Measurements from ENCODE around the gene OR6S1. TPM values are rescaled to one million over a fixed set of nuclear protein-coding genes. Genes with fewer than 3 reads are reported as not detected.

OR6S1 gene
- total RNA-seq, 1 donor from 2014 or later = not detected

GRCh38 chr14:20630340-20631022 is 11.0 kb downstream of the OR6S1 start:
- peaks cover 17% of the 10 kb centered on the region for H3K4me1 Mint-ChIP-seq (ENCODE audit: low read depth)
- H3K27ac Mint-ChIP-seq = peak overlapping the region; percentile 90

DNA sequence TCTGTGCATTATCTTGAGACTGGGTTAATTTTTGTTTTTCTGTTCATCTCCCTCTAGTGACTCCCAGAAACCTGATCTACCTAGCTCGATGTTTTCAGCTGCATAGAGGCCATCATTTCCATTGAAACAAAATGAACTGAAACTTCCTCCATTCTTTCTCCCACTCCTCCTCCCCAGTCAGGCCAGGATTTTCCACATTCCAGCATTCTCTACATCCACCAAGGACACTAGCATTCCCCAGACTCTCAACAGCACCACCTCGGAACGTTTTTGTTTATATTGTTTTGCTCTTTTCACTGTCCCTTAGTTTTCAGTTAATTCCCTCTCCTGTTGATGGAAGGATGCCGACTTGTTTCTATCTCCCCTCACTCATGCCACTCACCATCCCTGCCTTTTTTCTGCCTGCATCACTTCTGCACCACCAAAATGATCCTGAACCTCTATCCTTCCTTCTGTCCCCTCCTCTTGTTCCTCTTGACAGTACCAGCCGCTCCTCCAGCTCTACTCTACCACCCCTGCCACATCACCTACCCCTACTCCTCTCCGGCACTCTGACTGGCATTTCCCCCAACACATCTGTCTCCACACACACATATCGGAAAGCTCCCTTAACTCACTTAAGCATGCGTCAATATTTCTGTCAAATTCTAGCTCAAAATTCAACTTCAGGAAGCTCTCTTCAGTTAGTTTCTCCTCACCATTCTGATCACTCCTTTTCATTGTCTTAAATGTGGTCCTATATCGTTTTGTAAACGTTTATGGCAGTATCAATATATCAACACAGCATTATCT is 13.2 kb downstream of the OR6S1 start:
- no peak overlapping the region for H3K4me3 Mint-ChIP-seq (ENCODE audit: low read depth)
- DNase-seq (ENCODE audit: low spot score, unreplicated experiment) = no peak
- H3K27ac Mint-ChIP-seq = no peak overlapping the region
- H3K9me3 Mint-ChIP-seq (ENCODE audit: low read depth) = no peaks in the 10 kb centered on the region
- no peaks in the 10 kb centered on the region for H3K36me3 Mint-ChIP-seq (ENCODE audit: insufficient read depth)
- peaks cover 22% of the 10 kb centered on the region for H3K4me1 Mint-ChIP-seq (ENCODE audit: low read depth)
- H3K27me3 Mint-ChIP-seq = peaks cover 89% of the 10 kb centered on the region
- TF ChIP-seq, protein P1, sequence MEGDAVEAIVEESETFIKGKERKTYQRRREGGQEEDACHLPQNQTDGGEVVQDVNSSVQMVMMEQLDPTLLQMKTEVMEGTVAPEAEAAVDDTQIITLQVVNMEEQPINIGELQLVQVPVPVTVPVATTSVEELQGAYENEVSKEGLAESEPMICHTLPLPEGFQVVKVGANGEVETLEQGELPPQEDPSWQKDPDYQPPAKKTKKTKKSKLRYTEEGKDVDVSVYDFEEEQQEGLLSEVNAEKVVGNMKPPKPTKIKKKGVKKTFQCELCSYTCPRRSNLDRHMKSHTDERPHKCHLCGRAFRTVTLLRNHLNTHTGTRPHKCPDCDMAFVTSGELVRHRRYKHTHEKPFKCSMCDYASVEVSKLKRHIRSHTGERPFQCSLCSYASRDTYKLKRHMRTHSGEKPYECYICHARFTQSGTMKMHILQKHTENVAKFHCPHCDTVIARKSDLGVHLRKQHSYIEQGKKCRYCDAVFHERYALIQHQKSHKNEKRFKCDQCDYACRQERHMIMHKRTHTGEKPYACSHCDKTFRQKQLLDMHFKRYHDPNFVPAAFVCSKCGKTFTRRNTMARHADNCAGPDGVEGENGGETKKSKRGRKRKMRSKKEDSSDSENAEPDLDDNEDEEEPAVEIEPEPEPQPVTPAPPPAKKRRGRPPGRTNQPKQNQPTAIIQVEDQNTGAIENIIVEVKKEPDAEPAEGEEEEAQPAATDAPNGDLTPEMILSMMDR (IDR thresholded peaks at IDR 0.05; ENCODE audit: unreplicated experiment) = no peak

More at GRCh38 chr14:20630340-20631022, 11.0 kb downstream of the OR6S1 start:
- DNase-seq (ENCODE audit: low spot score, unreplicated experiment) = no peak
- H3K36me3 Mint-ChIP-seq (ENCODE audit: insufficient read depth) = no peaks in the 10 kb centered on the region
- no peaks in the 10 kb centered on the region for H3K9me3 Mint-ChIP-seq (ENCODE audit: low read depth)
- H3K27me3 Mint-ChIP-seq = peaks cover 89% of the 10 kb centered on the region
- TF ChIP-seq, protein P1 (IDR thresholded peaks at IDR 0.05; ENCODE audit: unreplicated experiment) = no peak
- peak overlapping the region; percentile 70 for H3K4me3 Mint-ChIP-seq (ENCODE audit: low read depth)

DNA sequence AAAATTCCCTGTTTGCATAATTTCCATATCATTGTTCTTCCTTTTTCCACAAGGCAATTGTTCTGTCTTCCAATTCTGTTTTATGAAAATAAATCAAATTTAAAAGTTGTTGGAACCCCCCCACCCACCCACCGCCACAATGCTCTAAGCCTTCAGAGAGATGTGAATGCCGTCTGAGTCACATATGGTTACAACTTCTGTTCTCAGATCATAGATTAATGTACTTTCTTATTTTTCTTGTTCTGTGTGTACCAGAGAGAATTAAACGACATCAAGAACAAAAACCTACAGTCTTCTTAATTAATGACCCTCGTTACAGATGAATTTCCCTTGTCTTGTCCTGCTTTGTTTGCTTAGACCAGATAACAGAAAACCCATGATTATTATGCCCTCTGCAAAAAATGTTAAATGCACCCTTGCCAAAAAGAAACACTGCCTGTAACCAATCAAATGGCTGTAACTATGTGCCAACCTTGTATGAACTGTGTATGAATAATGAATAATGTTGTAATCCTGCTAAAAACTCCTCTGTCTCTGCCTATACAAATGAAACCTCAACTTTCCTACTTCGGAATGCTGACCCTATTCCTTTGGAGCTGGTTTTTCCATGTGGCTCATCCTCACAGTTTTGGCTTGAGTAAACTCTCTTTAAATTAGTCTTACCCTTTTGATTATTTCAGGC is 14.0 kb downstream of the OR6S1 start:
- Mint-ChIP-seq H3K36me3 (ENCODE audit: insufficient read depth) (no peaks in the 10 kb centered on the region), H3K27ac (no peak overlapping the region), H3K4me3 (ENCODE audit: low read depth) (no peak overlapping the region), H3K9me3 (ENCODE audit: low read depth) (no peaks in the 10 kb centered on the region), H3K27me3 (peaks cover 89% of the 10 kb centered on the region), H3K4me1 (ENCODE audit: low read depth) (peaks cover 18% of the 10 kb centered on the region)
- no peak for DNase-seq (ENCODE audit: low spot score, unreplicated experiment)
- TF ChIP-seq, protein P1 (IDR thresholded peaks at IDR 0.05; ENCODE audit: unreplicated experiment) = no peak

DNA sequence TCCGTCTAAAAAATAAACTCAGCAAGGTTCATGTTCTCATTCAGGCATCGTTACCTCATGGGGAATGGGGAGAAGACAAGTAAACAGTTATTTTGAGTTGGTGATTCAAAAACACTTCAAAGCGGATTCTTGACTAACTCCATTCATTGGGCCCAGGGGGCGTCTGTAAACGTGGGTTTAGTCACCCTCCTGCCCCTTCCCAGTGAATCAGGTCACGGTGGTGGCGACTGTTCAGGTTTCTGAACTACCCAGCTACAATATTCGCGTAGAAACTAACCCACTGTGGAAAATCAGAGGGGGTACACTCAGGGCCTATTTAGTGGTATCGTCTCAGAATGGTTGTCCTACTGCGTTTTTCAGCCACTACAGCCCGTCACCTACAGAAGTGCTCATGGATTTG is 15.2 kb downstream of the OR6S1 start:
- Mint-ChIP-seq H3K9me3 (ENCODE audit: low read depth) (no peaks in the 10 kb centered on the region), H3K27me3 (peaks cover 91% of the 10 kb centered on the region), H3K4me3 (ENCODE audit: low read depth) (peak overlapping the region; percentile 67), H3K36me3 (ENCODE audit: insufficient read depth) (no peaks in the 10 kb centered on the region), H3K27ac (no peak overlapping the region), H3K4me1 (ENCODE audit: low read depth) (peaks cover 14% of the 10 kb centered on the region)
- TF ChIP-seq, protein P1 (IDR thresholded peaks at IDR 0.05; ENCODE audit: unreplicated experiment) = no peak
- no peak for DNase-seq (ENCODE audit: low spot score, unreplicated experiment)

- no peak for DNase-seq (ENCODE audit: low spot score, unreplicated experiment)
- peak overlapping the region; percentile 67 for H3K4me3 Mint-ChIP-seq (ENCODE audit: low read depth)
- H3K9me3 Mint-ChIP-seq (ENCODE audit: low read depth) = no peaks in the 10 kb centered on the region
- no peaks in the 10 kb centered on the region for H3K36me3 Mint-ChIP-seq (ENCODE audit: insufficient read depth)
- peaks cover 77% of the 10 kb centered on the region for H3K27me3 Mint-ChIP-seq
- TF ChIP-seq, protein P1 (IDR thresholded peaks at IDR 0.05; ENCODE audit: unreplicated experiment) = no peak
- H3K27ac Mint-ChIP-seq = peak overlapping the region; percentile 98
- H3K4me1 Mint-ChIP-seq (ENCODE audit: low read depth) = peaks cover 14% of the 10 kb centered on the region
These were observed 16.9 kb downstream of the OR6S1 start for GRCh38 chr14:20624495-20625070.
